Esophagus squamous epithelium (tissue), 4 donors: ENCODE results near the gene SORL1.

Experiments used
- POLR2A ChIP-seq, 4 donors: fragments of 450-650 bp; IDR thresholded peaks; one replicate each; pipeline ENCODE4 v1.6.1; 2017; ENCODE audit warnings: antibody characterized with exemption in 4 of 4, mild to moderate bottlenecking in 4 of 4, moderate library complexity in 3 of 4
- TF ChIP-seq, protein P1 (sequence below), 6 experiments: fragments of 450-650 bp in 4 of 6; fragments of 200-600 bp in 2 of 6; sonication (generic) in 2 of 6; IDR thresholded peaks; one replicate each; pipeline ENCODE4 v1.5.1; 2016 to 2019; ENCODE audit warnings: antibody characterized with exemption in 6 of 6, mild to moderate bottlenecking in 4 of 6, moderate library complexity in 4 of 6

DNA sequence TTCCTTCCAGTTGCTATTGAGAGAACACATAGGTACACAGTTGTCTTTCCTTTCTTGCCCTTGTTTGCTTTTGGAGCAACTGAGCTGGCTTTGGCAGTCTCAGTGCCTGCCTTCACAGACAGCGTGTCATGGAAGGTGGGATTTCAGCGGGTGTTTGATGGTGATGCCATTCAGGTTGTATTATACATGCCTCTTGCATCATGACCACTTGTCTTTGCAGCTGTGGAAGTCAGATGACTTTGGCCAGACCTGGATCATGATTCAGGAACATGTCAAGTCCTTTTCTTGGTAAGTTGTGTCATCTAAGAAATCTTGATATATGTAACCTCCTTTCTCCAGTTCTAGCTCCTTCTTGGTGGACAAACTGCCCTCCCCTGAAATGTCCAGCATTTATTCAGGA is 37.7 kb downstream of the SORL1 start:
- TF ChIP-seq, protein P1, sequence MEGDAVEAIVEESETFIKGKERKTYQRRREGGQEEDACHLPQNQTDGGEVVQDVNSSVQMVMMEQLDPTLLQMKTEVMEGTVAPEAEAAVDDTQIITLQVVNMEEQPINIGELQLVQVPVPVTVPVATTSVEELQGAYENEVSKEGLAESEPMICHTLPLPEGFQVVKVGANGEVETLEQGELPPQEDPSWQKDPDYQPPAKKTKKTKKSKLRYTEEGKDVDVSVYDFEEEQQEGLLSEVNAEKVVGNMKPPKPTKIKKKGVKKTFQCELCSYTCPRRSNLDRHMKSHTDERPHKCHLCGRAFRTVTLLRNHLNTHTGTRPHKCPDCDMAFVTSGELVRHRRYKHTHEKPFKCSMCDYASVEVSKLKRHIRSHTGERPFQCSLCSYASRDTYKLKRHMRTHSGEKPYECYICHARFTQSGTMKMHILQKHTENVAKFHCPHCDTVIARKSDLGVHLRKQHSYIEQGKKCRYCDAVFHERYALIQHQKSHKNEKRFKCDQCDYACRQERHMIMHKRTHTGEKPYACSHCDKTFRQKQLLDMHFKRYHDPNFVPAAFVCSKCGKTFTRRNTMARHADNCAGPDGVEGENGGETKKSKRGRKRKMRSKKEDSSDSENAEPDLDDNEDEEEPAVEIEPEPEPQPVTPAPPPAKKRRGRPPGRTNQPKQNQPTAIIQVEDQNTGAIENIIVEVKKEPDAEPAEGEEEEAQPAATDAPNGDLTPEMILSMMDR (IDR thresholded peaks at IDR 0.05), result no peak
- no peak for TF ChIP-seq POLR2A (IDR thresholded peaks at IDR 0.05)
